ENCODE data around the gene UBE2U.

Gene UBE2U

DNA sequence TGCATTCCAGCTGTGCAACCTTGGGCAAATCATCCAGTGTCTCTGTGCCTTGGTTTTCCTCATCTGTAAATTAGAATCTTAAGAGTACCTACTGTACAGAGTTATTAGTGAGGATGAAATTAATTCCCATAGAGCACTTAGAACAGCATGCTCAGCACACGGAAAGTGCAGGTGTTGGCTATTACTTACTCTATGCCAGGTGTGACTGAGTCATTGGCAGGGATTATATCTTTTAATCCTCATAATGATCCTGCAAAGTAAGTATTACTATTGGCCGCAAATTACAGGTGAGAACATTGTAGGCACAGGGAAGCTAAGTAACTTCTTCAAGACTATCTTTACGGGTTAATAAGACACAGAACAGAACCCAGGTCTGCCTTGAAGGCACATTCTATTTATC, 6.3 kb upstream of the UBE2U start:
- H3K36me3 ChIP-seq: no peaks in the 10 kb centered on the region
- H3K27ac ChIP-seq: no peak overlapping the region
- no peak for TF ChIP-seq CTCF (IDR thresholded peaks at IDR 0.05)
- H3K4me3 ChIP-seq (ENCODE audit: low read depth in 1 of 2, low read length in 1 of 2): no peak overlapping the region
- no peaks in the 10 kb centered on the region for H3K4me1 ChIP-seq (ENCODE audit: control insufficient read depth in 1 of 2, insufficient read depth in 1 of 2, low read depth in 1 of 2, low read length in 1 of 2)
- no peaks in the 10 kb centered on the region for H3K27me3 ChIP-seq
- no peaks in the 10 kb centered on the region for H3K9me3 ChIP-seq

GRCh38 chr1:64199154-64199553, 4.3 kb upstream of the UBE2U start:
- TF ChIP-seq CTCF (IDR thresholded peaks at IDR 0.05): no peak
- no peaks in the 10 kb centered on the region for H3K9me3 ChIP-seq
- H3K27ac ChIP-seq: no peak overlapping the region
- no peaks in the 10 kb centered on the region for H3K36me3 ChIP-seq
- no peaks in the 10 kb centered on the region for H3K27me3 ChIP-seq
- H3K4me3 ChIP-seq (ENCODE audit: low read depth in 1 of 2, low read length in 1 of 2): no peak overlapping the region
- no peaks in the 10 kb centered on the region for H3K4me1 ChIP-seq (ENCODE audit: control insufficient read depth in 1 of 2, insufficient read depth in 1 of 2, low read depth in 1 of 2, low read length in 1 of 2)

DNA sequence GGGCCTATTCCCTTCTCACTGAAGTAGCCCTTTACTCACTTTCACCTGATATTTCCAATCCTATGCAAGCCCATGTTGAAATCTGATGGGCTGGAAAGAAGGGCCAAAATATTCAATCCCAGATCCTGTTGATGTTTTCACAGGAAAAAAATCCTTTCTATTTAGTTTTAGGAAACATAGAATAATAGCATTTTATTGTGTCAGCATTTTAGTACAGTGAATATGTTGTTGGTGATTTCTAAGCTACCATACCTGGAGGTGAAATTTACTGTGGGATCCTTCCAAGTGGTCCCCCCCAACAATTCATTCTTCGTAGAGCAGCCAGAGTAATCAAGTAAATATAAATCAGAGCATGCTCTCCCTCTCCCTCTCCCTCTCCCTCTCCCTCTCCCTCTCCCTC, 3.4 kb upstream of the UBE2U start:
- Histone ChIP-seq H3K36me3 (no peaks in the 10 kb centered on the region), H3K9me3 (no peaks in the 10 kb centered on the region), H3K27me3 (no peaks in the 10 kb centered on the region), H3K4me3 (ENCODE audit: low read depth in 1 of 2, low read length in 1 of 2) (no peak overlapping the region), H3K27ac (no peak overlapping the region), H3K4me1 (ENCODE audit: control insufficient read depth in 1 of 2, insufficient read depth in 1 of 2, low read depth in 1 of 2, low read length in 1 of 2) (no peaks in the 10 kb centered on the region)
- TF ChIP-seq CTCF (IDR thresholded peaks at IDR 0.05): no peak

GRCh38 chr1:64209221-64209620, 5.8 kb downstream of the UBE2U start:
- no peak overlapping the region for H3K27ac ChIP-seq
- no peak for TF ChIP-seq CTCF (IDR thresholded peaks at IDR 0.05)
- H3K4me3 ChIP-seq (ENCODE audit: low read depth in 1 of 2, low read length in 1 of 2): no peak overlapping the region
- H3K9me3 ChIP-seq: no peaks in the 10 kb centered on the region
- no peaks in the 10 kb centered on the region for H3K27me3 ChIP-seq
- no peaks in the 10 kb centered on the region for H3K4me1 ChIP-seq (ENCODE audit: control insufficient read depth in 1 of 2, insufficient read depth in 1 of 2, low read depth in 1 of 2, low read length in 1 of 2)
- no peaks in the 10 kb centered on the region for H3K36me3 ChIP-seq

- Histone ChIP-seq H3K27ac (no peak overlapping the region), H3K4me3 (ENCODE audit: low read depth in 1 of 2, low read length in 1 of 2) (no peak overlapping the region)
- no peak for TF ChIP-seq CTCF (IDR thresholded peaks at IDR 0.05)
Measured at GRCh38 chr1:64212031-64212430, 8.6 kb downstream of the UBE2U start.

DNA sequence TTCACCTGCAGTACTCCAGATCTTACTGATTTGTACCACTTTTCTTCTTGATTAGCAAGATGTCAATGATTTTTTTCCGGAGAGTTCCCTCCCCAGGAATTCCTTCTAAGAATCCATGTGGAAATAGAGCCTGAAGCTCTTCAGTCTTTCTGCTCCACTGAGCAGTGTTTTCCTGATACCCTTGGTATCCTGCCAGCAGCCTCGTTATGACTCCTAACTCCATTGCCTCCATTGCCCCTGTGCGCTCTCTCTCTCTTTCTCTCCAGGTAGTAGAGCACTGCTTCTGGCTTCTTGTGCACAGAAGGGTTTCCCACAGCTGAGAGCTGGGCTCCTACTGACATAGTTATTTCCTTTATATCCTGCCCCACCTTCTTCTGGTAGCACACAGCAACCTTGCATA, 12.2 kb downstream of the UBE2U start:
- H3K9me3 ChIP-seq: no peaks in the 10 kb centered on the region
- H3K36me3 ChIP-seq: no peaks in the 10 kb centered on the region
- no peak overlapping the region for H3K4me3 ChIP-seq (ENCODE audit: low read depth in 1 of 2, low read length in 1 of 2)
- TF ChIP-seq CTCF (IDR thresholded peaks at IDR 0.05): no peak
- H3K27me3 ChIP-seq: no peaks in the 10 kb centered on the region
- no peaks in the 10 kb centered on the region for H3K4me1 ChIP-seq (ENCODE audit: control insufficient read depth in 1 of 2, insufficient read depth in 1 of 2, low read depth in 1 of 2, low read length in 1 of 2)
- H3K27ac ChIP-seq: no peak overlapping the region

More at GRCh38 chr1:64212031-64212430, 8.6 kb downstream of the UBE2U start:
- H3K9me3 ChIP-seq: no peaks in the 10 kb centered on the region
- no peaks in the 10 kb centered on the region for H3K36me3 ChIP-seq
- no peaks in the 10 kb centered on the region for H3K4me1 ChIP-seq (ENCODE audit: control insufficient read depth in 1 of 2, insufficient read depth in 1 of 2, low read depth in 1 of 2, low read length in 1 of 2)
- H3K27me3 ChIP-seq: no peaks in the 10 kb centered on the region

All from neutrophil (primary cell).